Epithelial cell of esophagus (primary cell): ENCODE results near the gene SESN1.

Experiments
- DNase-seq: peaks from one replicate; pipeline ENCODE4 v3.0.0; 2010; ENCODE audit warnings: low read depth
- H3K4me3 ChIP-seq: 2 replicates; pipeline ENCODE4 v1.5.1; 2011; ENCODE audit warnings: mild to moderate bottlenecking, low read length, control low read depth
- TF ChIP-seq, protein P1 (sequence below): IDR thresholded peaks from 2 replicates; pipeline ENCODE4 v1.5.1; 2011; ENCODE audit warnings: low read depth, mild to moderate bottlenecking, low read length, control low read depth, inconsistent platforms; ENCODE audit not compliant: insufficient read depth; ENCODE audit errors: missing control alignments

The SESN1 gene

DNA sequence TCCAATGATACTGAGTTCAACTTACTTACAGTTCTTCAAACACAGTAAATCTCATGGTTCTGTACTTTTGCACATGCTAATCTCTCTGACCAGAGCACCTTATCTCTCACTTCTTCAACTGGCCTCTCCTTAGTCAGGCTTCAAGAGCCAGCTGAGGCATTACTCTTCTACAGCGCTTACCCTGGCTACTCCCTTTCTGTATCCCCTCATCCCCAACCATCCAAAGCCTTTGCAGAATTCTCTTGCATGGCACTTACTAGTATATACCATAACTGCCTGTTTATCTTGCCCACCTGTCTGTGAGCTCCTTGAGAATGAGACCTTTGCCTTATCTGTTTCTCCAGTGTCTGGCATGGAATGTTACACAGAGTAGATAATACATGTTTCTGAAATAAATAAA, 49.2 kb downstream of the SESN1 start:
- no peak overlapping the region for H3K4me3 ChIP-seq
- TF ChIP-seq, protein P1, sequence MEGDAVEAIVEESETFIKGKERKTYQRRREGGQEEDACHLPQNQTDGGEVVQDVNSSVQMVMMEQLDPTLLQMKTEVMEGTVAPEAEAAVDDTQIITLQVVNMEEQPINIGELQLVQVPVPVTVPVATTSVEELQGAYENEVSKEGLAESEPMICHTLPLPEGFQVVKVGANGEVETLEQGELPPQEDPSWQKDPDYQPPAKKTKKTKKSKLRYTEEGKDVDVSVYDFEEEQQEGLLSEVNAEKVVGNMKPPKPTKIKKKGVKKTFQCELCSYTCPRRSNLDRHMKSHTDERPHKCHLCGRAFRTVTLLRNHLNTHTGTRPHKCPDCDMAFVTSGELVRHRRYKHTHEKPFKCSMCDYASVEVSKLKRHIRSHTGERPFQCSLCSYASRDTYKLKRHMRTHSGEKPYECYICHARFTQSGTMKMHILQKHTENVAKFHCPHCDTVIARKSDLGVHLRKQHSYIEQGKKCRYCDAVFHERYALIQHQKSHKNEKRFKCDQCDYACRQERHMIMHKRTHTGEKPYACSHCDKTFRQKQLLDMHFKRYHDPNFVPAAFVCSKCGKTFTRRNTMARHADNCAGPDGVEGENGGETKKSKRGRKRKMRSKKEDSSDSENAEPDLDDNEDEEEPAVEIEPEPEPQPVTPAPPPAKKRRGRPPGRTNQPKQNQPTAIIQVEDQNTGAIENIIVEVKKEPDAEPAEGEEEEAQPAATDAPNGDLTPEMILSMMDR, result no peak
- no peak for DNase-seq

DNA sequence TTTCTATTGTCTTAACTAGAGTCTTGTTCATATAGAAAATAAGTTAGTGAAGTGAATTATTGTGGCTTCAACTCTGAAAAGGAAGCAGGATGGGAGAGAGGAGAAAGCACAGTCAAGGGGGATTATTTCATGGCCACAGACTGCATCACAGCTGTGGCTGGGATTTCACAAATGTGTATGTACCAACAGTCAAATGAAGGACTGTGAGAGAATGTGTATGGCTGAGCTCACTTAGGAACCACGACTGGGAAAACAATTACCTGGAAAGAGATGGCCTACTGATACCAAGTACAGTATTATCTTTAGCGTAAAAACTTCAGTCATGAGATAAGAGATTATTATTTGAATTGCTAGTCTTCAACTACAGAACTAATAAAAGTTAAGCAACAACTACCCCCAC, 54.9 kb downstream of the SESN1 start:
- TF ChIP-seq, protein P1, result no peak
- no peak overlapping the region for H3K4me3 ChIP-seq
- DNase-seq, result no peak

DNA sequence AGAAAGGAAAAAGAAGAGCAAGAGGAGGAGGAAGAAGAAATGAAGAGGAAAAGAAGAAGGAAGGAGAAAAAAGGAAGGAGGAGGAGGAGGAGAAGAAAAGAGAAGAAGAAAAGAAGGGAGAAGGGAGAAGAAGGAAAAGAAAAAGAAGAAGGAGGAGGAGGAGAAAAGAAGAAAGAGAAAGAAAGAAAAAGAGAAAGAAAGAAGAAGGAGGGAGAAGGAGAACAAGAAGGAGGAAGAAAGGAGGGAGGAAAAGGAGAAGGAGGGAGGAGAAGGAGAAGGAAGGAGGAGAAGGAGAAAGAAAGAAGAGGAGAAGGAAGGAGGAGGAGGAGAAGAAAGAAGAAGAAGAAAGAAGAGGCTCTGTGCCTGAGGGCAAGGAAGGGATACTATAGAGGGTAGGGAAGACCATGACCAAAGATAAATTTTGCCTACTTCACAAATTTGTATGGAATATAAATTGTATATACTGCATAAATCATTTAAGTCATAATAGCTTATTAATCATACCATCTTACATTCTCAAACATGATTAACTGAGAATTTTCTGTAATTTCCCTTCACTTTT, 55.7 kb downstream of the SESN1 start:
- no peak overlapping the region for H3K4me3 ChIP-seq
- no peak for DNase-seq
- TF ChIP-seq, protein P1, result no peak

DNA sequence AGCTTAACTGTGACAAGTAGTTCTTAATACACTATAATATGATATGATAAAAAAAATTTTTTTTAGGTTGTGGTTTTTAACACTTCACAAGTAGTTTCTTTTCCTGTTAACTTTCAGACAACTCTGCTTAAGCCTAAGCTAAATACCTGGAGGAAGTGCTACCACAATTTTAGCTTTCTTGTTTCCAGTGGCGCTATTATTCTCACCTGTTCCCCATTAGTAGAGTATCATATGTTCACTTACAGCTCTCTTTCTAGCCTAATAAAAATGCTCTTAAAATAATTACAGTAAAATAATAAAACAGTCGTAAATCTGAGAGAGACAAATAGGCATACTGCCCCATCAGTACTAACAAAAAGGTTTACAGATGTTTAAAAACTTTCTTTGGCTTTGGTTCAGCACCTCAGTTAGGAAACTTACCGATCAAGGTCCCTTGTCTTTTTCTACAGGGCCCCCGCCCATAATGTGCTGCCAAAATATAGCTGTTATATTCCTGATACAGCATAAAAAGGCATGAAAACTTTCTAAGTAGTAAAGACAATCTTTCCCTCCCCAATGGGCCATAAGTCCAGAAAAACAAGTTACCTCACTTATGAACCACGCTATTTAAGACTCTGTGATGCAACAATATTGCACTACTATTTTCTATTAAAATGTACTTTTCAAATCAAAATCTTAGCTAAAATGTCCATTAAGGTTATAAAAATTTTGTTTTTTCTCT, 57.9 kb downstream of the SESN1 start:
- TF ChIP-seq, protein P1, result no peak
- no peak overlapping the region for H3K4me3 ChIP-seq
- no peak for DNase-seq

DNA sequence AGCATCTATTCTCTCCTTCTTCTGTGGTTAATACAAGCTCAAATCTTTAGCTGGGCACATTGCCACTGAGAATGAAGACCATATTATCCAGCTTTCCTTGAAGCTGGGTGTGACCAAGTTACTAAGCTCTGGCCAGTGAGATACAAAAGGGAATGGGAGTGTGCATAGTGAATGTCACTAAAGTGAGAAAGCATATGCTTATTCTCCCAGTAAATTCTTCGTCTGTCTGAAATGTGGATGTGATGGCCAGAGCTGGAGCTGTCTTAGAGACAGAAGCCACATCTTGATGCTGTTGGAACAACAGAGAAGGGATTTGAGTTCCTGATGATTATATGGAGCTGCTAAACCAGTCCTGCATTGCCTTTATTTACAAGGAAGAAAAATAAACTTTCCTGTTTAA, 60.1 kb downstream of the SESN1 start:
- no peak overlapping the region for H3K4me3 ChIP-seq
- DNase-seq, result no peak
- TF ChIP-seq, protein P1, result no peak

DNA sequence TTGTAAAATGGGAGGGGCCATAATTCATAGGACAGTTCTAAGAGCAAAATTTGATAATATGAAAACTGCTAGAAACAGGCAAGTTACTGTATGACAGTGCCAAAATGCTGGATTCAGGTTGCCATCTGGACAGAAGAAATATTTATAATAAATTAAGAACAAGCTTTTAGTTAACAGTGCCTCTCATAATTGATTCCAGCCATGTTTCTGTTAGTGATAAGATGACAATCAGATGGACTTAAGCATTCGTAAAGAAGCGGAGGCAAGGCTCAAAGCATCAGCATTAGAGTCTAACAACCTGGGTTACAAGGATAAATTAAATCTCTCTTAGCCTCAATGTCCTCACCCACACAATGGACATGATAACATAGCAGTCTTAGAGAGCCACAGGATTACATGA, 61.0 kb downstream of the SESN1 start:
- DNase-seq, result no peak
- TF ChIP-seq, protein P1, result no peak
- no peak overlapping the region for H3K4me3 ChIP-seq

DNA sequence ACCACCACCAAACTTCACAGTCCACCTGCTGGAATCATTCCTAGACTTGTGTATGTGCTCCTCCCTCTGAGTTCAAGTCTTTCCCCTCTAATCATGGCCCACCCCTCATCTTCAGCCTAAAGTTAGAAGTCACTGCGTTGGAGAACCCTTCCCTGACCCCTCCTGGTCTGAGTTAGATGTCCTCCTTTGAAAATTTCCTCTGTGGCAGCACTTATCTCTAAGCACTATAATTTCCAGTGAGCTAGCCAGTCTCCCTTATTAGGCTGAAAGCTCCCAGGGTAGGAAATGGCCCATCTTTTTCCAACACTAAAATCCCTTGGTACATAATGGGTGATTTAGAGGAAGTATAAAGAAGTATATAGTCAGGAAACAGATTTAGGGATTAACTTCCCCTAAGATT, 63.2 kb downstream of the SESN1 start:
- no peak for DNase-seq
- no peak overlapping the region for H3K4me3 ChIP-seq
- TF ChIP-seq, protein P1, result no peak
